NCI-H526 treated with DMSO at 0.1 percent for 48 hours (cell line): ENCODE results near the gene CTXND2.
"Not testable (repeated sequence)": the region's sequence is repeated elsewhere in the genome, so short reads cannot be mapped to it uniquely, and the experiment has no call there.

Source experiments
- DNase-seq: peaks from one replicate; lab custom pipeline; 2025; lab: John Stamatoyannopoulos, UW

The CTXND2 gene

GRCh38 chr1:150893336-150893913, 6.5 kb downstream of the CTXND2 start:
- no peak for DNase-seq

- DNase-seq, result no peak
Observed at GRCh38 chr1:150895618-150896017, 8.7 kb downstream of the CTXND2 start.

DNA sequence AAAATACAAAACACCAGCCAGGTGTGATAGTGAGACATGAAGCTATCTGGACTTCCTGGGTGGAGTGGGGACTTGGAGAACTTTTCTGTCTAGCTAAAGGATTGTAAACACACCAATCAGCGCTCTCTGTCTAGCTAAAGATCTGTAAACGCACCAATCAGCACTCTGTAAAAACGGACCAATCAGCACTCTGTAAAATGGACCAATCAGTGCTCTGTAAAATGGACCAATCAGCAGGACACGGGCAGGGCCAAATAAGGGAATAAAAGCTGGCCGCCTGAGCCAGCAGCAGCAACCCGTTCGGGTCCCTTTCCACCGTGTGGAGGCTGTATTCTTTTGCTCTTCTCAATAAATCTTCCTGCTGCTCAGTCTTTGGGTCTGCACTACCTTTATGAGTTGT, 12.9 kb downstream of the CTXND2 start:
- DNase-seq, result not testable (repeated sequence)

DNA sequence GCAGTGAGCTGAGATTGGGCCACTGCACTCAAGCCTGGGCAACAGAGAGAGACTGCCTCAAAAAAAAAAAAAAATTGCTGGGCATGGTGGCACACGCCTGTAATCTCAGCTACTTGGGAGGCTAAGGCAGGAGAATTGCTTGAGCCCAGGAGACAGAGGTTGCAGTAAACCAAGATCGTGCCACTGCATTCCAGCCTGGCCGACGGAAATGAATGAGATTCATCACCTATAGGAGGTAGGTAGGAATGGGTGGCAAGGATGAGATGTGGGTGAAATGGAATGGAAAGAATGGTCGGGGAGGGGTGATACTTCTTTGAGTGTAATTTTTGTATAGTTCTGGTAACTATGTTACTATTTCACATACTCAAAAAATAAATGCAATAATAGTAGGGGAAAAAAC, 15.4 kb downstream of the CTXND2 start:
- no peak for DNase-seq

DNA sequence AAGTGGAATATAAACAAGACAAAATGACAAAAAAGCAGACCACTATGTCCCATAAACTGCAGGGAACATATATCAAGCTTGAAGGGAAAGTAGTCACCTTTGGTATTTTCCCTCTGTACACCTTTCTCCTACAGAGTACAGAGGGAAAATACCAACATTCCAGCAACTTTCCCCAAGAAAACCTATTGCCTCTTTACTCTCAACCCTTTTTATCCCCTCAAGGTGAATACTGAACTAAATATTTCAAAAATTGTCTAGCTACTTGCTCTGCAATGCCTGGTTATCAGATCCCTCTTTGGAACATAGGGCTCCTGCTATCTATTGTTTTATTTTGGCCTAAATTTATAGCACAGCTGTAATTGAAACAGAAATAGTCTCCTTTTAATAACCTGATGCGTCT, 15.8 kb downstream of the CTXND2 start:
- DNase-seq, result no peak

- DNase-seq, result no peak
Observed at GRCh38 chr1:150905301-150905700, 18.4 kb downstream of the CTXND2 start.

DNA sequence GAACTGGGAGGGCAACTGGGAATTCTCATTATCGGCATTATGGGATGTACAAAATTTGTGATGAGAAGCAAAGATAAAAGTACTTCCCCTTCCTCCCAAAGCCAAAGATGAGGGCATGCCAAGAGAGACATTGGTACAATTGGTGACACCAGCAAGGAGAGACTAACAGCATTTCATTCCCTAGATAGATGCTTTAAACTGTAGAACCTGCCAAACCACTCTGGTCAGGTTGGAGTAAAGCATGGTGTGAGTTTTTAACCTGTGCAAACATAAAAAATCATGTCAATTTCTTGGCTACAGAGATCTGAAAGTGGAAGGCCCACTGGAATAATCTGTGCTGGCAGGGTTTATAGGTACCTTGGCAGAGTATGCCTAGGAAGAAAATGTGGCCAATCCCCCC, 19.4 kb downstream of the CTXND2 start:
- DNase-seq, result no peak

DNA sequence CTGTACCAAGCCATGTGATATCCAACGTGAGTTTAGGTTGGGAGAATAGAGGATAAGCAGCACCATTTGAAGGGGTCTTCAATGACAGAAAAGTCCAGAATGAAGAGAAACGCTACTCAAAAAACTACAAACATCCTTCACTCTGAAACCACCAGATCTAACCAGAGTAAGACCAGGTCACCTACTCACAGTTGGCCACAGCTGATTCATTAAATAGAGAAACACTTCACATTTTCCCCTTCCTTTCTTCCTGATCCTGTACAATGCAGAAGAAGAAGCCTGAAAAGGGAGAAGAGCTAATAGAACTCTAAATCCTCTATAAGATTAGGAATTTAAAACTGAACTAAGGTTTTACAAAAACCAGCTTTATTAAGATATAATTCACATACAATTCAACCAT, 19.9 kb downstream of the CTXND2 start:
- no peak for DNase-seq

- DNase-seq, result no peak
Observed at GRCh38 chr1:150909585-150910180, 22.7 kb downstream of the CTXND2 start.

- DNase-seq, result no peak
Observed at GRCh38 chr1:150912623-150913022, 25.7 kb downstream of the CTXND2 start.

- DNase-seq, result no peak
Observed at GRCh38 chr1:150917387-150917786, 30.5 kb downstream of the CTXND2 start.

- DNase-seq, result peak; percentile 89
Observed at GRCh38 chr1:150922519-150922975, 35.6 kb downstream of the CTXND2 start.

- DNase-seq, result peak; percentile 68
Observed at GRCh38 chr1:150925080-150925479, 38.1 kb downstream of the CTXND2 start.

- peak; percentile 100 for DNase-seq
Observed at GRCh38 chr1:150926097-150926741, 39.3 kb downstream of the CTXND2 start, which contains the start of gene SETDB1. SETDB1 (plus strand) TSS chr1:150926363; CDS start chr1:150927715, 1,352 bp downstream.

DNA sequence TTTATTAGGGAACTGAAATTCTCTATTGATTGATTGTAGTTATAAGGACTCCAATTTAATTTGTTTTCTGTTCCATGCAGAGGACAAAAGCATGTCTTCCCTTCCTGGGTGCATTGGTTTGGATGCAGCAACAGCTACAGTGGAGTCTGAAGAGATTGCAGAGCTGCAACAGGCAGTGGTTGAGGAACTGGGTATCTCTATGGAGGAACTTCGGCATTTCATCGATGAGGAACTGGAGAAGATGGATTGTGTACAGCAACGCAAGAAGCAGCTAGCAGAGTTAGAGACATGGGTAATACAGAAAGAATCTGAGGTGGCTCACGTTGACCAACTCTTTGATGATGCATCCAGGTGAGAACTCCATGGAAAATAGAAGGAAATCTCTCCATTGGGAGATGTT, 40.7 kb downstream of the CTXND2 start:
- no peak for DNase-seq

GRCh38 chr1:150928286-150928685, 41.4 kb downstream of the CTXND2 start:
- DNase-seq, result no peak

- not testable (repeated sequence) for DNase-seq
Observed at GRCh38 chr1:150928775-150929174, 41.8 kb downstream of the CTXND2 start.

- DNase-seq, result no peak
Observed at GRCh38 chr1:150931773-150932172, 44.8 kb downstream of the CTXND2 start.

DNA sequence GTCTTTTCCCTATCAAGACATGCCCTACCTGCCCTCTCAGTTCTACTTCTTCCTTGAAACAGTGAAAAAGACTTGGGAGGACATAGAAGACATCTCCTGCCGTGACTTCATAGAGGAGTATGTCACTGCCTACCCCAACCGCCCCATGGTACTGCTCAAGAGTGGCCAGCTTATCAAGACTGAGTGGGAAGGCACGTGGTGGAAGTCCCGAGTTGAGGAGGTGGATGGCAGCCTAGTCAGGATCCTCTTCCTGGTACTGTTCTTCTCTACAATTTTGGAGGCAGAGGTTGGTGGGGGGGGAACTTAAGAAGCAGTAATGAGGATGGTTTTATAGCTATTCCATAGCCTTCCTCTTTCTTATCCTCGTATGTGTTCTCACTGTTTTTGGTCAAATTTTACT, 57.9 kb downstream of the CTXND2 start:
- DNase-seq, result no peak

DNA sequence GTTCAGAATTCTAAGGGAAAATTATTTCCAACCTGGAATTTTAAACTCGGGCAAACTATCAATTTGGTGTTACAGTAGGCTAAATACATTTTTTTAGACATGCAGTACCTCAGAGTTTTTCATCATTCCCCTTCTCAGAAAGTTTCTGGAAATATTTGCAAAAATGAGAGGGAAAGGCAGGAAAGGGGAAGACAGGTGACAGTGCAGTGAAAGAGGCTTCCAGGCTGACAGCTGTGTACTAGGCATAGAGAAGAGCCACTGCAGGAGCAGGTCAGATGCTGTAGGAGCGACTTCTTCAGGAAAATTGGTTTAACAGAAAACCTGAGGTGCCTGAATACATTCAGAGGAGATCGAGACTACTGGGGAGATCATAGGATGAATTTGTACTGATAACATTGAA, 67.8 kb downstream of the CTXND2 start:
- no peak for DNase-seq

DNA sequence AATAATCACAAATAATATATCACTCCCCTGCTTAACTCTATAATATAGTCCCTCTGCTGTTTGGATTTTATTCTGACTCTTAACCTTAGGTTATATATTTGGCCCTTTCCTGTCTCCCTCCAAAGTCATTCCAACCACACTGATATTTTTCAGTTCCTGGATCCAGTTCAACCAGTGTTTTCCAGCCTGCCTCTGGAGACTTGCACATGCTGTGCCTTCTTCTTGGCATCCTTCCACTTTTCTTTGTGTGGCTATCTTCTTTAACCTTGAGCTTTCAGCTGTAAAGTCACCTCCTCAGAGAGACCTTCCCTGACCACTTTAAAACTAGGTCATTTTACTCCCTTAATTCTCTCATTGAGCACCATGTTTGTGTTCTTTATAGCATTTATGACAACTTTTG, 68.3 kb downstream of the CTXND2 start:
- DNase-seq, result no peak

DNA sequence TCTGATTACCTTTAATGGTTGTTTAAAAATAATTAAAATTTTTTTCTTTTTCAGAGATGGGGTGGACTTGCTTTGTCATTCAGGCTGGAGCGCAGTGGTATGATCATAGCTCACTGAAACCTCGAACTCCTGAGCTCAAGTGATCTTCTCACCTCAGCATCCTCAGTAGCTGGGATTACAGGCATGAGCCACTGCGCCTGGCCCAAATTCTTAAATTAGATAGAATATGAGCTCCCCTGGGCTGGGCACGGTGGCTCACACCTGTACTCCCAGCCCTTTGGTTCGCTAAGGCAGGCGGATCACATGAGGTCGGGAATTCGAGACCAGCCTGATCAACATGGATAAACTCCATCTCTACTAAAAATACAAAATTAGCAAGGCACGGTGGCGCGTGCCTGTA, 70.7 kb downstream of the CTXND2 start:
- DNase-seq, result no peak

DNA sequence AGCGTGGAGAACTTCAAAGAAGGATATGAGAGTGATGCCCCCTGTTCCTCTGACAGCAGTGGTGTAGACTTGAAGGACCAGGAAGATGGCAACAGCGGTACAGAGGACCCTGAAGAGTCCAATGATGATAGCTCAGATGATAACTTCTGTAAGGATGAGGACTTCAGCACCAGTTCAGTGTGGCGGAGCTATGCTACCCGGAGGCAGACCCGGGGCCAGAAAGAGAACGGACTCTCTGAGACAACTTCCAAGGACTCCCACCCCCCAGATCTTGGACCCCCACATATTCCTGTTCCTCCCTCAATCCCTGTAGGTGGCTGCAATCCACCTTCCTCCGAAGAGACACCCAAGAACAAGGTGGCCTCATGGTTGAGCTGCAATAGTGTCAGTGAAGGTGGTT, 73.7 kb downstream of the CTXND2 start:
- DNase-seq, result no peak

GRCh38 chr1:150961756-150962155, 74.8 kb downstream of the CTXND2 start:
- no peak for DNase-seq
